Uterus (tissue), 2 donors: Measurements from ENCODE around the gene GPR158.

ENCODE experiments used
- CTCF ChIP-seq, 4 experiments: fragments of 200-600 bp in 2 of 4; fragments of 450-650 bp in 2 of 4; sonication (generic) in 2 of 4; IDR thresholded peaks; one replicate each; pipeline ENCODE4 v1.5.1; 2016 to 2019; ENCODE audit warnings: antibody characterized with exemption in 4 of 4, mild to moderate bottlenecking in 2 of 4, moderate library complexity in 1 of 4
- POLR2A ChIP-seq, 2 donors: fragments of 450-650 bp; IDR thresholded peaks; one replicate each; pipeline ENCODE4 v1.6.1; 2016; ENCODE audit warnings: antibody characterized with exemption in 2 of 2, mild to moderate bottlenecking in 1 of 2, moderate library complexity in 1 of 2

- TF ChIP-seq CTCF (IDR thresholded peaks at IDR 0.05) (no peak), POLR2A (IDR thresholded peaks at IDR 0.05) (no peak)
Measured at GRCh38 chr10:25261558-25261957, 86.8 kb downstream of the GPR158 start.
